Panc1 (cell line): ENCODE measurements around the gene CAMK2B. TPM values are rescaled to one million over a fixed set of nuclear protein-coding genes. Genes with fewer than 3 reads are reported as not detected.
"Not testable (repeated sequence)": the region's sequence is repeated elsewhere in the genome, so short reads cannot be mapped to it uniquely, and the experiment has no call there.

Source experiments
- ATAC-seq: fragments of 200-7000 bp; cut with Tn5 transposase; 2 replicates; pipeline ENCODE4 v1.9.1; 2020; ENCODE audit warnings: mild to moderate bottlenecking, moderate library complexity
- BruUV-seq: library from RNA; stranded (reverse); fragments of 400-500 nt; replicated peaks from 2 replicates; lab custom pipeline; 2021; lab: Mats Ljungman, UMichigan
- CTCF ChIA-PET: fragments of 300-600 bp; sonication (Branson Sonifier 250); formaldehyde crosslinking; loops from one replicate; lab custom pipeline; 2022; ENCODE audit warnings: antibody characterized with exemption; lab: Charles Lee
- POLR2A ChIA-PET: fragments of 300-600 bp; sonication (Branson Sonifier 250); formaldehyde crosslinking; loops from one replicate; lab custom pipeline; 2022; ENCODE audit warnings: antibody characterized with exemption; lab: Charles Lee
- DNase-seq: peaks from one replicate; pipeline ENCODE4 v3.0.0-alpha.2; 2010; ENCODE audit warnings: low read depth, low spot score
- H3K27ac ChIP-seq: 2 replicates; pipeline ENCODE4 v1.5.1; 2011; ENCODE audit warnings: mild to moderate bottlenecking, low read length, inconsistent platforms
- H3K27me3 ChIP-seq: fragments of 200-500 bp; sonication (Bioruptor generic); 2 replicates; pipeline ENCODE4 v1.6.0; 2014; ENCODE audit warnings: low read length, inconsistent platforms; ENCODE audit not compliant: control insufficient read depth, insufficient read depth
- H3K36me3 ChIP-seq: fragments of 200-500 bp; sonication (Bioruptor generic); 2 replicates; pipeline ENCODE4 v1.5.1; 2014; ENCODE audit warnings: inconsistent platforms, mild to moderate bottlenecking, low read length, moderate library complexity; ENCODE audit not compliant: control insufficient read depth, insufficient read depth
- H3K4me1 ChIP-seq: 2 replicates; pipeline ENCODE4 v1.5.1; 2011; ENCODE audit warnings: inconsistent platforms, mild to moderate bottlenecking, low read length, moderate library complexity; ENCODE audit not compliant: control insufficient read depth, insufficient read depth
- H3K4me3 ChIP-seq, 2 experiments: 2 replicates each; pipeline ENCODE4 v1.5.1; 2011 to 2012; ENCODE audit warnings: low read depth in 2 of 2, low read length in 2 of 2, mild to moderate bottlenecking in 2 of 2, inconsistent platforms in 1 of 2, moderate library complexity in 1 of 2
- H3K9me3 ChIP-seq: fragments of 200-500 bp; sonication (Bioruptor generic); 2 replicates; pipeline ENCODE4 v1.5.1; 2014; ENCODE audit warnings: low read depth, mild to moderate bottlenecking, inconsistent platforms, low read length, moderate library complexity; ENCODE audit not compliant: control insufficient read depth, insufficient read depth
- CTCF ChIP-seq: fragments of 450-650 bp; IDR thresholded peaks from 2 replicates; pipeline ENCODE4 v1.5.1; 2017; ENCODE audit warnings: mild to moderate bottlenecking
- POLR2AphosphoS5 ChIP-seq: IDR thresholded peaks from 2 replicates; pipeline ENCODE4 v1.6.1; 2012; ENCODE audit warnings: mild to moderate bottlenecking, low read depth, low read length, moderate library complexity
- SIN3A ChIP-seq: IDR thresholded peaks from 2 replicates; pipeline ENCODE4 v1.6.1; 2012; ENCODE audit warnings: low read depth, mild to moderate bottlenecking, low read length, moderate library complexity, borderline replicate concordance; ENCODE audit not compliant: insufficient read depth
- TCF7L2 ChIP-seq: IDR thresholded peaks from 2 replicates; pipeline ENCODE4 v1.6.1; 2011; ENCODE audit warnings: mild to moderate bottlenecking, low read depth, low read length, inconsistent platforms
- in situ Hi-C: cut with HindIII; loops from 2 replicates; pipeline ENCODE4 v1.10.0; 2016; ENCODE audit warnings: low sequenced_read_pairs, low pct_unique_long_range_greater_than_20kb
- intact Hi-C: fragments of 100-400 bp; cut with micrococcal nuclease; formaldehyde crosslinking; loops from one replicate; pipeline ENCODE4 v1.10.0; 2022; ENCODE audit not compliant: unreplicated experiment
- total RNA-seq: library from RNA; stranded (reverse); gene quantifications from one replicate; pipeline ENCODE4 v1.2.1, GENCODE V29; 2021; ENCODE audit not compliant: unreplicated experiment
- TF ChIP-seq, protein P1 (sequence below), 2 experiments: IDR thresholded peaks; 2 replicates each; pipeline ENCODE4 v1.6.1; 2011 to 2012; ENCODE audit warnings: low read depth in 2 of 2, control low read depth in 1 of 2, low read length in 1 of 2, mild to moderate bottlenecking in 1 of 2, moderate library complexity in 1 of 2; ENCODE audit not compliant: insufficient read depth in 1 of 2

The CAMK2B gene
- total RNA-seq, 1 experiment from 2014 or later: 0.26 TPM

GRCh38 chr7:44172803-44173424 lies 152.5 kb downstream of the CAMK2B start:
- TF ChIP-seq TCF7L2 (no peak), CTCF (no peak), SIN3A (no peak), POLR2AphosphoS5 (no peak)
- TF ChIP-seq, protein P1, sequence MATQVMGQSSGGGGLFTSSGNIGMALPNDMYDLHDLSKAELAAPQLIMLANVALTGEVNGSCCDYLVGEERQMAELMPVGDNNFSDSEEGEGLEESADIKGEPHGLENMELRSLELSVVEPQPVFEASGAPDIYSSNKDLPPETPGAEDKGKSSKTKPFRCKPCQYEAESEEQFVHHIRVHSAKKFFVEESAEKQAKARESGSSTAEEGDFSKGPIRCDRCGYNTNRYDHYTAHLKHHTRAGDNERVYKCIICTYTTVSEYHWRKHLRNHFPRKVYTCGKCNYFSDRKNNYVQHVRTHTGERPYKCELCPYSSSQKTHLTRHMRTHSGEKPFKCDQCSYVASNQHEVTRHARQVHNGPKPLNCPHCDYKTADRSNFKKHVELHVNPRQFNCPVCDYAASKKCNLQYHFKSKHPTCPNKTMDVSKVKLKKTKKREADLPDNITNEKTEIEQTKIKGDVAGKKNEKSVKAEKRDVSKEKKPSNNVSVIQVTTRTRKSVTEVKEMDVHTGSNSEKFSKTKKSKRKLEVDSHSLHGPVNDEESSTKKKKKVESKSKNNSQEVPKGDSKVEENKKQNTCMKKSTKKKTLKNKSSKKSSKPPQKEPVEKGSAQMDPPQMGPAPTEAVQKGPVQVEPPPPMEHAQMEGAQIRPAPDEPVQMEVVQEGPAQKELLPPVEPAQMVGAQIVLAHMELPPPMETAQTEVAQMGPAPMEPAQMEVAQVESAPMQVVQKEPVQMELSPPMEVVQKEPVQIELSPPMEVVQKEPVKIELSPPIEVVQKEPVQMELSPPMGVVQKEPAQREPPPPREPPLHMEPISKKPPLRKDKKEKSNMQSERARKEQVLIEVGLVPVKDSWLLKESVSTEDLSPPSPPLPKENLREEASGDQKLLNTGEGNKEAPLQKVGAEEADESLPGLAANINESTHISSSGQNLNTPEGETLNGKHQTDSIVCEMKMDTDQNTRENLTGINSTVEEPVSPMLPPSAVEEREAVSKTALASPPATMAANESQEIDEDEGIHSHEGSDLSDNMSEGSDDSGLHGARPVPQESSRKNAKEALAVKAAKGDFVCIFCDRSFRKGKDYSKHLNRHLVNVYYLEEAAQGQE (IDR thresholded peaks at IDR 0.05; ENCODE audit: insufficient read depth in 1 of 2, low read depth in 2 of 2, low read length in 1 of 2): no peak
- no peaks in the 10 kb centered on the region for H3K9me3 ChIP-seq
- H3K27ac ChIP-seq: no peak overlapping the region
- POLR2A ChIA-PET: no interaction called here
- CTCF ChIA-PET: no interaction called here
- no peaks in the 10 kb centered on the region for H3K36me3 ChIP-seq
- BruUV-seq: no TSS peak
- in situ Hi-C loops (no loop called here), intact Hi-C loops (no loop called here)
- no peak overlapping the region for H3K4me3 ChIP-seq
- ATAC-seq (no peak), DNase-seq (no peak)
- H3K27me3 ChIP-seq: no peaks in the 10 kb centered on the region
- H3K4me1 ChIP-seq: no peaks in the 10 kb centered on the region

- ChIA-PET CTCF (no interaction called here), POLR2A (interaction anchor here (0.6 kb wide), 1 partner anchor 9 kb away, joined by 3 read pairs; no protein-coding TSS in a partner anchor)
- Histone ChIP-seq H3K27me3 (no peaks in the 10 kb centered on the region), H3K27ac (no peak overlapping the region), H3K4me3 (no peak overlapping the region), H3K9me3 (no peaks in the 10 kb centered on the region), H3K4me1 (no peaks in the 10 kb centered on the region), H3K36me3 (no peaks in the 10 kb centered on the region)
- intact Hi-C loops: no loop called here
- BruUV-seq: no TSS peak
- DNase-seq (no peak), ATAC-seq (no peak)
- TF ChIP-seq CTCF: no peak
- in situ Hi-C loops: no loop called here
Measured at GRCh38 chr7:44172352-44172751, 153.0 kb downstream of the CAMK2B start.

- H3K9me3 ChIP-seq, H3K27ac ChIP-seq, DNase-seq, intact Hi-C loops, H3K4me1 ChIP-seq, in situ Hi-C loops, H3K4me3 ChIP-seq, BruUV-seq, CTCF ChIA-PET, H3K27me3 ChIP-seq, ATAC-seq, H3K36me3 ChIP-seq: not testable (repeated sequence)
- POLR2A ChIA-PET: interaction anchor here (0.6 kb wide), 1 partner anchor 10 kb away, joined by 3 read pairs; no protein-coding TSS in a partner anchor
Measured at GRCh38 chr7:44171901-44172300, 153.5 kb downstream of the CAMK2B start.
